ENCODE results near the gene UNK.

DNA sequence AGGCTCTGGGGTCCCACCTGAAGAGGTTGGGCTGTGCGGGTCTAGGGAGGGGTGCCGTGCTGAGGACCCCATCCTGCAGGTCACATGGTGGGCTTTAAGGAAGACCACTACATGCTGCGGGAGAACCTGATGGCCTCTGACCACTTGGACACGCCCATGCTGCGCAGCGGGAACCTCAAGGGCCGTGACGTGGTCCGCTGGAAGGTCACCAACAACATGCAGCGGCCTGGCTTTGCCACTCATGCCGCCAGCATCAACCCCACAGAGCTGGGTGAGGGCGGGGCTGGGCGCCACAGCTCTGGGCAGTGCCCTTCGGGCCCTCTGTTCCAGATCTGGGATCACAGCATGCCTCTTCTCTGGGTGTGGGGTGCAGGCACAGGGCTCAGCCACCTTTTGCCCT is 44.8 kb upstream of the UNK start:
- TF ChIP-seq TAF1 (IDR thresholded peaks at IDR 0.05; ENCODE audit: borderline replicate concordance, low read depth, low read length) (no peak), POLR2A (IDR thresholded peaks at IDR 0.05; ENCODE audit: low read depth, low read length) (no peak)

Measured in GM12892 (cell line).